H1 (cell line): ENCODE measurements around the gene ENTREP1. TPM values are rescaled to one million over a fixed set of nuclear protein-coding genes. Genes with fewer than 3 reads are reported as not detected.

Source experiments
- JUN ChIP-seq: IDR thresholded peaks from 2 replicates; pipeline ENCODE4 v1.6.1; 2011; ENCODE audit warnings: low read depth, mild to moderate bottlenecking, improper control_type of control experiment, low read length
- RFX5 ChIP-seq: IDR thresholded peaks from 2 replicates; pipeline ENCODE4 v1.6.1; 2011; ENCODE audit warnings: low read depth, low read length, improper control_type of control experiment, borderline replicate concordance
- RNF2 ChIP-seq: fragments of 200-900, 300-1000 bp; sonication (generic); IDR thresholded peaks from 2 replicates; pipeline ENCODE4 v1.7.1; 2016; ENCODE audit warnings: borderline replicate concordance, low read depth, mild to moderate bottlenecking, antibody characterized with exemption, low read length; ENCODE audit not compliant: poor library complexity, severe bottlenecking; ENCODE audit errors: missing control alignments
- SIX5 ChIP-seq: IDR thresholded peaks from 2 replicates; pipeline ENCODE4 v1.6.1; 2011; ENCODE audit warnings: mild to moderate bottlenecking, low read depth, low read length
- SUZ12 ChIP-seq: fragments of 200-600 bp; sonication (generic); IDR thresholded peaks from 2 replicates; pipeline ENCODE4 v1.6.1; 2012; ENCODE audit warnings: mild to moderate bottlenecking, inconsistent platforms, low read length, moderate library complexity, mixed read lengths
- polyA plus RNA-seq, 7 experiments: library from polyadenylated mRNA; depleted of rRNA in 3 of 7; stranded (reverse) in 5 of 7; unstranded in 2 of 7; fragments of >200 nt in 5 of 7; fragments of 200-250 nt in 2 of 7; gene quantifications; 1 replicate in 5 of 7; 2 replicates in 1 of 7; 4 replicates in 1 of 7; pipeline versions ENCODE4 v1.2.1 to v1.2.3, GENCODE V29; 2011 to 2013; ENCODE audit warnings: missing spikeins in 2 of 7, mixed read lengths in 2 of 7
- total RNA-seq: library from RNA; stranded (reverse); fragmentation: NEBNext Ultra II Directional; extraction: Animal tissue kit (Norgen Biotek cat#: 25700); gene quantifications from 2 replicates; pipeline ENCODE4 v1.2.1, GENCODE V29; 2021

ENTREP1 gene
- total and polyA plus RNA-seq, 2 of the 8 experiments (the other 6 are each of a cell fraction or from before 2014, with no cell fraction given): 15.3 to 25.0 TPM

DNA sequence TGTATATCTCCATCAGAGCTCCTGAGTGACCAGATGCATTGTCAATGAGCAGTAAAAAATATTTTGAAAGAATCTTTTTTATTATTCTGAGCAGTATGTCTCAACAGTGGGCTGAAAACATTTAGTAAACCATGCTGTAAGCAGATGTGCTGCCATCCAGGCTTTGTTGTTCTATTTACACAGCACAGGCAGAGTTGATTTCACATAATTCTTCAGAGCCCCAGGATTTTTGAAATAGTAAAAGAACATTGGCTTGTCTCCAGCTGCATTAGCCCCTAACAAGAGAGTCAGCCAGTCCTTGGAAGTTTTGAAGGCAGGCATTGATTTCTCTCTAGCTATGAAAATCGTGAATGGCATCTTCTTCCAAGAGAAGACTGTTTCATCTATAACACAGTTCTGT lies 25.2 kb upstream of the ENTREP1 start (continued):
- TF ChIP-seq RNF2: no peak
- TF ChIP-seq JUN: no peak
- no peak for TF ChIP-seq RFX5
- TF ChIP-seq SUZ12: no peak
- TF ChIP-seq SIX5: no peak
